ENCODE data around the gene NEDD4L. TPM values are rescaled to one million over a fixed set of nuclear protein-coding genes. Genes with fewer than 3 reads are reported as not detected.

The NEDD4L gene
- total RNA-seq, 3 donors from 2014 or later, result 2.6 to 4.7 (median 2.9) TPM

DNA sequence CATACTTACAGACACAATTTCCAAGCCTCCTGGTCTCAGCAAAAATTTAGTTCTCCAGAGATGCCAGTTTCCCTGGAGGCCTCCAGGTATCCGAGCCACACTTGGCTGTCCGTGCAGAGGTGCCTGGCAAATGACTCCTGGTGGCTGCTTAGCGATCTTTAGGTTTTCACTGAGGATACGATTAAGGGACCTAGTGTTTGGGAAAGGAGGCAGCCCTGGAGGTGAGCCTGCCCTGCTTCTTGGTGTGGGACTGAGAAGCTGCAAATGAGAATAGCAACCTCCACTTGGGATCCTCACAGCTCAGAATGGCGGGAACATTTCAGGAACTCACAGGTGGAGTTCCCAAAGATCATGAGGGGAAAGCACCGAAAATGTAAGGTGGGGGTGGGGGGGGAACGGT is 367.3 kb downstream of the NEDD4L start:
- Mint-ChIP-seq H3K36me3 (ENCODE audit: insufficient read depth) (no peaks in the 10 kb centered on the region), H3K9me3 (no peaks in the 10 kb centered on the region)
- DNase-seq, result no peak

DNA sequence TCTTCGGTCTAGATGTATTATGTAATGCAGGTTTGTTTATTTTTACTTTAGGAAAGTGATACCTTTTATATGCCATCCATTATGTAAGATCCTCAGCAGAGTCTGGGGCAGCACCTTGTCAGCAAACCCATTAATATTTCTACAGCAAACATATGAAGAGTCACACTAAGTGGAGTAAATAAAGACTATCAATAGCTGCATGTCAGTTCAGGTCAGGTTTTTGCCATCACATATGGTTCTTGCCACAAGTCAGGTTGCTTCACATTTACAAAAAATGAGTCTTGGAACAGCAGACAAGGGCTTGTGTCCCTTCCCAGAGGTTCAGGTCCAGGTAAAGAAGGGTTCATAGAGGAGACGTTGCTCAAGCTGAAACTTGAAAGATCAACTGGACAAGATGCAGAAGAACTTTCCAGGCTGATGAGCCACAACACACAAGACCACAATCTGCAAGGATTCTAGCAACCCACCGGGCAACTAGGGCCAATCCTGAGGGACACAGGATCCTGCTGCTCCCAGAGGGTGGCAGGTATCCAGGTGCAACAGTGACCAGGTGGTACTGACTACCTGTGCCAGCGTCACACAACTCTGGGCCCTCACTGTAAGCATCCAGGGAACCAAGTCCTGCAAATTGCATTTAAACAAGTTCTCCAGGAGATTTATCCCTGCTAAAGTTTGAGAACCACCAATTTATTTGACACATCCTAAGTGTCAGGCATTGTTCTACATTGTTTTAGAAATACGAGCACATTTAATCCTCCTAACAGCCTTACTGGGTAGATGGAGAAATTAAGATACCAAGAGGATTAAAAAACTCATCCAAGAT is 369.0 kb downstream of the NEDD4L start:
- DNase-seq (no peak), ATAC-seq (no peak)
- H3K9me3 Mint-ChIP-seq, result no peaks in the 10 kb centered on the region
- H3K4me3 Mint-ChIP-seq, result no peak overlapping the region
- no peaks in the 10 kb centered on the region for H3K4me1 Mint-ChIP-seq (ENCODE audit: low read depth)
- no peaks in the 10 kb centered on the region for H3K27me3 Mint-ChIP-seq (ENCODE audit: low read depth)
- no peaks in the 10 kb centered on the region for H3K36me3 Mint-ChIP-seq (ENCODE audit: insufficient read depth)

More for the DNA sequence above, 367.3 kb downstream of the NEDD4L start:
- no peaks in the 10 kb centered on the region for H3K4me1 Mint-ChIP-seq (ENCODE audit: low read depth)
- H3K27me3 Mint-ChIP-seq (ENCODE audit: low read depth), result no peaks in the 10 kb centered on the region
- no peak for ATAC-seq
- no peak overlapping the region for H3K4me3 Mint-ChIP-seq

- ATAC-seq, result no peak
- no peaks in the 10 kb centered on the region for H3K27me3 Mint-ChIP-seq (ENCODE audit: low read depth)
- H3K4me3 Mint-ChIP-seq, result no peak overlapping the region
- no peak for DNase-seq
- no peaks in the 10 kb centered on the region for H3K9me3 Mint-ChIP-seq
- H3K36me3 Mint-ChIP-seq (ENCODE audit: insufficient read depth), result no peaks in the 10 kb centered on the region
- H3K4me1 Mint-ChIP-seq (ENCODE audit: low read depth), result no peaks in the 10 kb centered on the region
Measured at GRCh38 chr18:58413667-58414628, 369.9 kb downstream of the NEDD4L start.

- H3K36me3 Mint-ChIP-seq (ENCODE audit: insufficient read depth), result no peaks in the 10 kb centered on the region
- DNase-seq (no peak), ATAC-seq (no peak)
- H3K9me3 Mint-ChIP-seq, result no peaks in the 10 kb centered on the region
- no peak overlapping the region for H3K4me3 Mint-ChIP-seq
- no peaks in the 10 kb centered on the region for H3K27me3 Mint-ChIP-seq (ENCODE audit: low read depth)
- no peaks in the 10 kb centered on the region for H3K4me1 Mint-ChIP-seq (ENCODE audit: low read depth)
Measured at GRCh38 chr18:58416014-58416703, 372.1 kb downstream of the NEDD4L start.

- Mint-ChIP-seq H3K4me3 (no peak overlapping the region), H3K36me3 (ENCODE audit: insufficient read depth) (no peaks in the 10 kb centered on the region), H3K27me3 (ENCODE audit: low read depth) (no peaks in the 10 kb centered on the region), H3K4me1 (ENCODE audit: low read depth) (no peaks in the 10 kb centered on the region), H3K9me3 (no peaks in the 10 kb centered on the region)
- no peak for DNase-seq
- no peak for ATAC-seq
Measured at GRCh38 chr18:58416704-58417683, 373.0 kb downstream of the NEDD4L start.

DNA sequence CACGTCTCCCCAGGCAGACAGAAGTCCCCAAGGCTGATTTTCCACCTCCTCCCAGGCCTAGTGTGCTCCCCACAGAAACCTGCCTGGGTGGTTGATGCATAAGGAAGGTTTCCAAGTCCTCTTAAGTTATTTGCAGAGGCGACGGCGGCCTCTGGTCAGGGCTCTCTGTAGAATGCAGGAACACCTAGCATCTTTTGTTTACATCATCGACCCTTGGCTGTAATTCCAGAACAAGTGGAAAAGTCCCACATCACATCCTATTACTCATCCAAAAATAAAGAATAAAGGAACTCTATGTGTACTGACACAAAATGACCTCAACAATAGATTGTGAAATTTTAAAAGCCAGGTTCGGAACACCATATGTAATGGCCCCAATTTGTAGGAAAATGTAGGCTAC is 373.7 kb downstream of the NEDD4L start:
- no peak for DNase-seq
- H3K27me3 Mint-ChIP-seq (ENCODE audit: low read depth), result no peaks in the 10 kb centered on the region
- no peak for ATAC-seq
- no peaks in the 10 kb centered on the region for H3K9me3 Mint-ChIP-seq
- H3K36me3 Mint-ChIP-seq (ENCODE audit: insufficient read depth), result no peaks in the 10 kb centered on the region
- H3K4me3 Mint-ChIP-seq, result no peak overlapping the region
- H3K4me1 Mint-ChIP-seq (ENCODE audit: low read depth), result no peaks in the 10 kb centered on the region

DNA sequence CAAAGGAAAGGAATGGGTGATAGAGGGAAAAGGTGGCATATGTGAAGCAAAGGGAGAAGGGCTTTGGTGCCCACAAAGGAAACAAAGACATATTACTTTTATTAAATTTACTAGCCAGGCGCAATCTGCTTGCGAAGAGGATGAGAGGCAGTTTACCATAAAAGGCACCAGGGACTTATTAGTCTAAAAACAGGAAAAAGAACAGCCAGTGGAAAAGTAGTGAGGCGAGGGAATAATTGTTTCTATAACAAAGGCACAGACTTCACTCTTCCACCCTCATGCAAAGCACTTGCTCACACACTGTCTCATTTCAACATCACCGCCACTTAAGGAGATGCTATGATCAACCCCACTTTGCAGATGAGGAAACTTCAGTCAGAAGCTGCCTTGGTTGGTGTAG is 374.3 kb downstream of the NEDD4L start:
- Mint-ChIP-seq H3K36me3 (ENCODE audit: insufficient read depth) (no peaks in the 10 kb centered on the region), H3K9me3 (no peaks in the 10 kb centered on the region), H3K4me3 (no peak overlapping the region), H3K4me1 (ENCODE audit: low read depth) (no peaks in the 10 kb centered on the region), H3K27me3 (ENCODE audit: low read depth) (no peaks in the 10 kb centered on the region)
- no peak for DNase-seq
- no peak for ATAC-seq

DNA sequence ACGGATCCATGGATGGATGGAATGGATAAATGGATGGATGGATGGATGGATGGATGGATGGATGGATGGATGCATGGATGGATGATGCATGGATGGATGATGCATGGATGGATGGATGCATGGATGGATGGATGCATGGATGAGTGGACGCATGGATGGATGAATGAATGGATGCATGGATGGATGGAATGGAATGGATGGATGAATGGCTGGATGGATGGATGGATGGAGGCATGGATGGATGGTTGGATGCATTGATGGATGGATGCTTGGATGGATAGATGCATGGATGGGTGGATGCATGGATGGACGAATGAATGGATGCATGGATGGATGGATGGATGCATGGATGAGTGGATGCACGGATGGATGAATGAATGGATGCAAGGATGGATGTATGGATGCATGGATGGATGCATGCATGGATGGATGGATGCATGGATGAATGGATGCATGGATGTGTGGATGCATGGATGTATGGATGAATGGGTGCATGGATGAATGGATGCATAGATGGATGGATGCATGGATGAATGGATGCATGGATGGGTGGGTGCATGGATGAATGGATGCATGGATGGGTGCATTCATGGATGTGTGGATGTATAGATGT is 375.7 kb downstream of the NEDD4L start:
- DNase-seq (no peak), ATAC-seq (no peak)
- H3K36me3 Mint-ChIP-seq (ENCODE audit: insufficient read depth), result no peaks in the 10 kb centered on the region
- H3K9me3 Mint-ChIP-seq, result no peaks in the 10 kb centered on the region
- no peaks in the 10 kb centered on the region for H3K4me1 Mint-ChIP-seq (ENCODE audit: low read depth)
- no peak overlapping the region for H3K4me3 Mint-ChIP-seq
- H3K27me3 Mint-ChIP-seq (ENCODE audit: low read depth), result no peaks in the 10 kb centered on the region

DNA sequence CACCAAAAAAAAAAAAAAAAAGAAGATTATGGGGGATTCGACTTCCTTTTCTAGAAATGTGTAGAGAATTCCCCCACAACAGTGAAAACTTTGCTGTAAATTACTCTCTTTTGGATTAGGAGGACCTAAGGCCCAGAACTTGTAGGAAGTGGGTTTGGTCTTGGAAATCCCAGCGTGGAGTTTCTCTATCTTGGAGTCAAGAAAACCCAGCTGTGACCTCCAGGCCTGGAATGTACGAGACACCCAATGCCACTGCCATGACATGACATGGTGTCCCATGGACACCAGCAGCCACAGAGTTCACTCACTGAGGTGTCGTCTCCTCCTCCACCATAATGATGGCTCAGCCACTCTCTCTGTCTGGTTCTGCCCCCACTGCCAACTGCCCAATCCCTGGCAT is 382.6 kb downstream of the NEDD4L start:
- no peak for DNase-seq
- H3K4me3 Mint-ChIP-seq, result no peak overlapping the region
- ATAC-seq, result no peak
- H3K36me3 Mint-ChIP-seq (ENCODE audit: insufficient read depth), result no peaks in the 10 kb centered on the region
- no peaks in the 10 kb centered on the region for H3K9me3 Mint-ChIP-seq
- no peaks in the 10 kb centered on the region for H3K4me1 Mint-ChIP-seq (ENCODE audit: low read depth)
- no peaks in the 10 kb centered on the region for H3K27me3 Mint-ChIP-seq (ENCODE audit: low read depth)

DNA sequence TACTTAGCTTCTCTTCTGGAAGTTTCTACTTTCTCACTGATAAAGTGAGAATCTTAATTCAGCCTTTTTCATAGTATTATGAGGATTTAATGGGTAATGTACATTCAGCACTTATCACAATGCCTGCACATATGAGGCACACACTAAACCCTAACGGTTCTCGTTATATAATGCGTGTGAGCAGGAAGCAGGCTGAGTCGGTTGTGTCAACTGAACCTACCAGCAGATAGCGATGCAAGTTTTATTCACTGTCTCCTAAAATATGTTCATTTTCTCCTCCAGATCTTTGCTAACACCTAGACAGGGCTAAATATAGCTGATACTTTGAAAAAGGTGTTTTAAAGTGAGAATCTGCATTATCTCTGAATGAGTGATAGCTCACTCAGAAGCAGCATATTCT is 383.3 kb downstream of the NEDD4L start:
- Mint-ChIP-seq H3K4me3 (no peak overlapping the region), H3K27me3 (ENCODE audit: low read depth) (no peaks in the 10 kb centered on the region), H3K9me3 (no peaks in the 10 kb centered on the region), H3K36me3 (ENCODE audit: insufficient read depth) (no peaks in the 10 kb centered on the region), H3K4me1 (ENCODE audit: low read depth) (no peaks in the 10 kb centered on the region)
- ATAC-seq (no peak), DNase-seq (no peak)

GRCh38 chr18:58429442-58429841 is 385.4 kb downstream of the NEDD4L start:
- ATAC-seq, result no peak
- H3K9me3 Mint-ChIP-seq, result no peaks in the 10 kb centered on the region
- no peaks in the 10 kb centered on the region for H3K4me1 Mint-ChIP-seq (ENCODE audit: low read depth)
- H3K4me3 Mint-ChIP-seq, result no peak overlapping the region
- H3K27me3 Mint-ChIP-seq (ENCODE audit: low read depth), result no peaks in the 10 kb centered on the region
- no peaks in the 10 kb centered on the region for H3K36me3 Mint-ChIP-seq (ENCODE audit: insufficient read depth)
- no peak for DNase-seq

GRCh38 chr18:58431215-58431614 is 387.2 kb downstream of the NEDD4L start:
- DNase-seq (no peak), ATAC-seq (no peak)
- no peaks in the 10 kb centered on the region for H3K4me1 Mint-ChIP-seq (ENCODE audit: low read depth)
- no peaks in the 10 kb centered on the region for H3K36me3 Mint-ChIP-seq (ENCODE audit: insufficient read depth)
- H3K4me3 Mint-ChIP-seq, result no peak overlapping the region
- no peaks in the 10 kb centered on the region for H3K27me3 Mint-ChIP-seq (ENCODE audit: low read depth)
- H3K9me3 Mint-ChIP-seq, result no peaks in the 10 kb centered on the region

DNA sequence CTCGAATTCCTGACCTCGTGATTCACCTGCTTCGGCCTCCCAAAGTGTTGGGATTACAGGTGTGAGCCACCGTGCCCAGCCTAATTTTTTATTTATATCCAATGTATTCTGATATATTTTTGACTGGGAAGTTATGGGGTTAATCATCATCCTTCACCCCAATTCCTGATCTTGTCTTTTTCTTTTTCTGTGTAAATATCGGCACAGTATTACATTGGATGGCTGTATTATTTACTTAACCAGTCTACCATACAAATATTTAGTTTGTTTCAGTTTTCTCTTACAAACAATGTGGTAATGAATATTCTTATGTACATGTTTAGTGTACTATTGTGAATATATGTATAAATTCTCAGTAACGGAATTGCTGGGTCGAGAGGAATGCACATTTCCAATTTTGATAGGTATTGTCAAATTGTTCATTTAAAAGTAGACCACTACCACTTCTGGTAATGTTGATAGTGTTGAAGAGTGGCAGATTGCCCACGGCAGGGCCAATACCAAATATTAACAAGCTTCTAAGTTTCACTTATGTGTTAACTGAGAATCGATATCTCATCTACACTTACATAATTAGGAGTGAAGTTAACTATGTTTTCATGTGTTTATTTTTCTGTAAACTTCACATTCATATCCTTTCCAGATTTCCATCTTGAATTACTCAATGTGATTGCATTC is 388.2 kb downstream of the NEDD4L start:
- Mint-ChIP-seq H3K4me1 (ENCODE audit: low read depth) (no peaks in the 10 kb centered on the region), H3K4me3 (no peak overlapping the region), H3K27me3 (ENCODE audit: low read depth) (no peaks in the 10 kb centered on the region), H3K9me3 (no peaks in the 10 kb centered on the region), H3K36me3 (ENCODE audit: insufficient read depth) (no peaks in the 10 kb centered on the region)
- ATAC-seq (no peak), DNase-seq (no peak)
